Gastrocnemius medialis (tissue), 4 donors: ENCODE measurements around the gene BTF3.

ENCODE experiments used
- CTCF ChIP-seq, 5 experiments: fragments of 450-650 bp in 3 of 5; fragments of 200-600 bp in 2 of 5; sonication (generic) in 2 of 5; IDR thresholded peaks in 4 of 5; conservative IDR thresholded peaks in 1 of 5; 1 replicate in 4 of 5; 2 replicates in 1 of 5; pipeline ENCODE4 v1.5.1; 2016 to 2019; ENCODE audit warnings: antibody characterized with exemption in 5 of 5, mild to moderate bottlenecking in 3 of 5, moderate library complexity in 3 of 5
- POLR2A ChIP-seq, 2 donors: fragments of 450-650 bp; IDR thresholded peaks; one replicate each; pipeline ENCODE4 v1.6.1; 2017; ENCODE audit warnings: antibody characterized with exemption in 2 of 2, mild to moderate bottlenecking in 2 of 2, moderate library complexity in 2 of 2

DNA sequence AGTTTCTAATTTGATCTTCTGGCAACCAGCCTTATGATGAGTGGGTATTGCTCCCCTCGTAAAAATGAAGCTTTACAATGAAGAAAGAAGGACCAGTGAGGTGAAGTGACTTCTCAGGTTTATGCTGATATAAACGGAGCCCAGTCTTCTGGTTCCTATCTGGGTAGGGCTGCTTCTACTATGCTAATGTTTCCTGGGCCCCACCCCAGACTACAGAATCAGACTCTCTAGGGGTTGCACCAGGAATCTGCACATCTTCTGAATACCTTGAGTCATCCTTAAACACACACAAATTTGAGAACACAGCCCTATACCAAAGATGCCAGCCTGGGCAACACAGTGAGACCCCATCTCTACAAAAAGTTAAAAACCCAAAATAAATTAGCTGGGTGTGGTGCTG, 16.2 kb downstream of the BTF3 start:
- TF ChIP-seq POLR2A (IDR thresholded peaks at IDR 0.05) (no peak), CTCF (IDR thresholded peaks at IDR 0.05 in 4 of 5, conservative IDR thresholded peaks at IDR 0.05 in 1 of 5) (no peak)
